Stomach smooth muscle (tissue), 2 donors: Measurements from ENCODE around the gene SGCD.

Experiments
- H3K27ac ChIP-seq: one replicate; pipeline ENCODE4 v1.7.0; 2013; ENCODE audit warnings: mild to moderate bottlenecking, low read length, inconsistent platforms
- H3K27me3 ChIP-seq, 2 donors: one replicate each; pipeline ENCODE4 v1.7.0; 2013; ENCODE audit warnings: low read length in 2 of 2; ENCODE audit not compliant: insufficient read depth in 2 of 2, control insufficient read depth in 1 of 2
- H3K36me3 ChIP-seq, 2 donors: one replicate each; pipeline ENCODE4 v1.7.0; 2013; ENCODE audit warnings: low read length in 2 of 2; ENCODE audit not compliant: control insufficient read depth in 2 of 2, insufficient read depth in 2 of 2
- H3K4me1 ChIP-seq: one replicate; pipeline ENCODE4 v1.7.0; 2013; ENCODE audit warnings: low read length; ENCODE audit not compliant: control insufficient read depth, insufficient read depth
- H3K4me3 ChIP-seq, 2 donors: one replicate each; pipeline ENCODE4 v1.7.0; 2013; ENCODE audit warnings: low read length in 2 of 2
- H3K9ac ChIP-seq, 2 donors: one replicate each; pipeline ENCODE4 v1.7.0; 2013; ENCODE audit warnings: low read length in 2 of 2, mild to moderate bottlenecking in 1 of 2
- H3K9me3 ChIP-seq, 2 donors: one replicate each; pipeline ENCODE4 v1.7.0; 2013; ENCODE audit warnings: low read length in 2 of 2; ENCODE audit not compliant: control insufficient read depth in 2 of 2
- donor health status: healthy.
- donor health status: Pancreatic carcinoma.

SGCD gene

DNA sequence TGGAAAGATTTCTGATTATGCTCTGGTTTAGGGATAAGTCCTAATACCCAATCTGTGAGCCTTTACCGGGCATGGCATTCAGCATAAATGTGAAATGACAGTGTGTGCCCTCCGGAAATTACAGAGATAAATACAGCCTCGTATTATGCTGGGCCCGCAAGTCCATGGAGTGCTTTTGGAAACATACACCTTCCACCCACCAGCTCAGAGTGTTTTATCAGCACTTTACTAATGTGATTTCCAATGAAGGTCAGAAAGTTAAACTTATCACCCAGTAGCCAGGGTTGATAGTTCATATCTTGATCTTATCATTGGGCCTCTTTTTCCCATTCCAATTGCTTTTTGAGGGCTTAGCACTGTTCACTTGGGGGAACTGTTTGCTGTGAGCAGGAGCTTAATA lies 94.8 kb downstream of the SGCD start:
- no peak overlapping the region for H3K27ac ChIP-seq

GRCh38 chr5:156423597-156423996 lies 96.6 kb downstream of the SGCD start:
- H3K36me3 ChIP-seq: no peaks in the 10 kb centered on the region
- no peaks in the 10 kb centered on the region for H3K9me3 ChIP-seq
- H3K4me1 ChIP-seq: no peaks in the 10 kb centered on the region
- H3K27me3 ChIP-seq: no peaks in the 10 kb centered on the region
- H3K4me3 ChIP-seq: no peak overlapping the region
- no peak overlapping the region for H3K9ac ChIP-seq
- no peak overlapping the region for H3K27ac ChIP-seq

More for the DNA sequence above, 94.8 kb downstream of the SGCD start:
- Histone ChIP-seq H3K4me1 (no peaks in the 10 kb centered on the region), H3K9ac (no peak overlapping the region), H3K36me3 (no peaks in the 10 kb centered on the region), H3K4me3 (no peak overlapping the region), H3K9me3 (no peaks in the 10 kb centered on the region), H3K27me3 (no peaks in the 10 kb centered on the region)

DNA sequence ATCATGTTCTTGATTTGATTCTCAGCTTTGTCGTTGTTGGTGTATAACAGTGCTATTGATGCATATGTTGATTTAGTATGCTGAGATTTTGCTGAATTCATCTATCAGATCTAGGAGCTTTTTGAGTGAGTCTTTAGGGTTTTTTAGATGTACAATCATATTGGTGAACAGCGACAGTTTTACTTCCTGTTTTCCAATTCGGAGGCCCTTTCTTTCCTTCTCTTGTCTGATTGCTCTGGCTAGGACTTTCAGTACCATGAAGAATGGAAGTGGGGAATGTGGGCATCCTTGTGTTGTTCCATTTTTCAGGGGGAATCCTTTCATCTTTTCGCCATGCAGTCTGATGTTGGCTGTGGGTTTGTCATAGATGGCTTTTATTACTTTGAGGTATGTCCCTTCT lies 100.4 kb downstream of the SGCD start:
- no peak overlapping the region for H3K27ac ChIP-seq
- H3K4me3 ChIP-seq: no peak overlapping the region
- H3K27me3 ChIP-seq: no peaks in the 10 kb centered on the region
- H3K9me3 ChIP-seq: no peaks in the 10 kb centered on the region
- no peaks in the 10 kb centered on the region for H3K36me3 ChIP-seq
- H3K4me1 ChIP-seq: peaks cover 3% of the 10 kb centered on the region
- H3K9ac ChIP-seq: no peak overlapping the region

DNA sequence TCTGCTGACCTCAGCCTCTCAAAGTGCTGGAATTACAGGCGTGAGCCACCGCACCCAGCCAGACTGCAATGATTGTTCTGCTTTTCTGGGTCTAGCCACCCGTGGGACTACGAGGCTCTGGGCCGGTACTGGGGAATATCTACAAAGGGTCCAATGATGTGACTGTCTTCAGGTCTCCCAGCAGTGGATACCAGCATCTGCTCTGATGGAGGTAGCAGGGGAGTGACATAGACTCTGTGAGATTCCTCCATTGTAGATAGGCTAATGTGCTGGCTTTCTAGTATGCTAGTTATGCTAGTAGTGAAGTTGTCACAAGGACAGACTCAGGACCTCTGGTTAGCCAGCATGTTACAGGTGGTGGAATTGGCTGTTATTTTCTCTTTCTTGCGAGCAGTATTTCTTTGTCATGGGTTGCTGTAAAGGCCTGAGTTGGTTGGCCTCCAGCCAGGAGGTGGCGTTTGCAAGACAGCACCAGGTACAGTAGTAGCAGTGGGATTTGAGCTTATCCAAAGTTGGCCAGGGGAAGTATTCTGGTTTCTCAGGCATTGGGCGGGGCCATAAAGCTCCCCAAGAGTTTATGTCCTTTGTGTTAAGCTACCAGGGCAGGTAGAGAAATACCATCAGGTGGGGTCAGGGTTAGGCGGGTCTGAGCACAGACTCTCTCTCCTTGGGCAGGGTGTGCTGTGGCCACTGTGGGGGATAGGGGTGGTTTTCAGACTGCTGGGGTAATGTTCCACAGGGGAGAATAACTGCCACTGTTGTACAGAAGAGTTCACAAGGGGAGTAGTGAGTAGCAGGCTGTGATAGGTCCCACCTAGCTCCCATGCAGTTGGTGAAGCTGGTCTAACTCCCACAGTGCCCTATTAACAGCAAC lies 105.2 kb downstream of the SGCD start:
- H3K4me1 ChIP-seq: peaks cover 3% of the 10 kb centered on the region
- H3K9me3 ChIP-seq: no peaks in the 10 kb centered on the region
- H3K9ac ChIP-seq: no peak overlapping the region
- no peak overlapping the region for H3K4me3 ChIP-seq
- no peak overlapping the region for H3K27ac ChIP-seq
- no peaks in the 10 kb centered on the region for H3K27me3 ChIP-seq
- no peaks in the 10 kb centered on the region for H3K36me3 ChIP-seq

GRCh38 chr5:156432830-156433105 lies 105.8 kb downstream of the SGCD start:
- no peak overlapping the region for H3K27ac ChIP-seq
- H3K9me3 ChIP-seq: no peaks in the 10 kb centered on the region
- H3K9ac ChIP-seq: no peak overlapping the region
- H3K4me1 ChIP-seq: peaks cover 3% of the 10 kb centered on the region
- H3K4me3 ChIP-seq: no peak overlapping the region
- H3K27me3 ChIP-seq: no peaks in the 10 kb centered on the region
- no peaks in the 10 kb centered on the region for H3K36me3 ChIP-seq

- Histone ChIP-seq H3K9me3 (no peaks in the 10 kb centered on the region), H3K9ac (no peak overlapping the region), H3K4me1 (peaks cover 3% of the 10 kb centered on the region), H3K27ac (no peak overlapping the region), H3K27me3 (no peaks in the 10 kb centered on the region), H3K36me3 (no peaks in the 10 kb centered on the region), H3K4me3 (no peak overlapping the region)
Observed at GRCh38 chr5:156434471-156434870, 107.5 kb downstream of the SGCD start.

DNA sequence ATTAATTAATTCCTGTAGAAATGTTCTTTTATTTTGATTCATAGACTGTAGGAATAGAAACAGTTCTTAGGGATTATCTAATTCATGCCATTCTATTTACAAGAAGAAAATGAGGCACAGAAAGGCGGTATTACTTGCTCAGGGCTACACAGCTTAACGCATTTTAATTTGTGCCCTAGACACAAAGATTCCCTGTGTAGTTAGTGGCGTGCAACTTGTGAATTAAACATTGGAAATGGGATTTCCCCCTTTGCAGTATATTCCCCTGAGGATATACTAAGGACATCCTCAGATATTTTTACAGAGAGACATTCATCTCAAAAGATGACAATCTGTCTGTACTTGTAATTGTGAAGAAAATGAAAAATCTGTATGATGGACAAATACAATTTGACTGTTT lies 108.1 kb downstream of the SGCD start:
- H3K36me3 ChIP-seq: no peaks in the 10 kb centered on the region
- H3K4me3 ChIP-seq: no peak overlapping the region
- H3K4me1 ChIP-seq: peaks cover 3% of the 10 kb centered on the region
- no peak overlapping the region for H3K27ac ChIP-seq
- no peaks in the 10 kb centered on the region for H3K9me3 ChIP-seq
- H3K27me3 ChIP-seq: no peaks in the 10 kb centered on the region
- H3K9ac ChIP-seq: no peak overlapping the region

GRCh38 chr5:156438076-156438475 lies 111.1 kb downstream of the SGCD start:
- Histone ChIP-seq H3K9ac (no peak overlapping the region), H3K27me3 (no peaks in the 10 kb centered on the region), H3K4me3 (no peak overlapping the region), H3K9me3 (no peaks in the 10 kb centered on the region), H3K36me3 (no peaks in the 10 kb centered on the region), H3K4me1 (no peaks in the 10 kb centered on the region), H3K27ac (no peak overlapping the region)

- Histone ChIP-seq H3K9ac (no peak overlapping the region), H3K4me3 (no peak overlapping the region), H3K27ac (no peak overlapping the region), H3K9me3 (no peaks in the 10 kb centered on the region), H3K27me3 (no peaks in the 10 kb centered on the region), H3K36me3 (no peaks in the 10 kb centered on the region), H3K4me1 (peaks cover 2% of the 10 kb centered on the region)
Observed at GRCh38 chr5:156444753-156445291, 117.9 kb downstream of the SGCD start.

DNA sequence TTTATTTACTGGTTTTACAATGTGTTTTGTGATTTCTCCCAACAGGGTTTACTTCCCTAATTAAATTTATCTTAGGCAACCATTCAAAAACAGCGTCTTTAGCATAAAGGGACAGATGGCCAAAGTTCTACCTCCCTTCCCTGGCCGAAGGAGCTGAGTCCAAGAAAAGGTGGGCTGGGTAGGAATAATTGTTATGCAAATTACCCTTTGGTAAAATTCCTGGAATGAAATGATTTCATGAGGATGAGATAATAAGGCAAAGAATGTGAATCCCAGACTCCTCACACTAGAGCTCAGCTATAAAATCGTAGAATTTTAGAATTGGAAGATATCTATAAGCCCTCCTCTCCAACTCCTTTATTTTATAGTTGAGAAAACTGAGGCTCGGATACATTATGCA lies 119.6 kb downstream of the SGCD start:
- Histone ChIP-seq H3K27ac (no peak overlapping the region), H3K9me3 (no peaks in the 10 kb centered on the region), H3K4me3 (no peak overlapping the region), H3K36me3 (no peaks in the 10 kb centered on the region), H3K27me3 (no peaks in the 10 kb centered on the region), H3K9ac (no peak overlapping the region), H3K4me1 (peaks cover 2% of the 10 kb centered on the region)

DNA sequence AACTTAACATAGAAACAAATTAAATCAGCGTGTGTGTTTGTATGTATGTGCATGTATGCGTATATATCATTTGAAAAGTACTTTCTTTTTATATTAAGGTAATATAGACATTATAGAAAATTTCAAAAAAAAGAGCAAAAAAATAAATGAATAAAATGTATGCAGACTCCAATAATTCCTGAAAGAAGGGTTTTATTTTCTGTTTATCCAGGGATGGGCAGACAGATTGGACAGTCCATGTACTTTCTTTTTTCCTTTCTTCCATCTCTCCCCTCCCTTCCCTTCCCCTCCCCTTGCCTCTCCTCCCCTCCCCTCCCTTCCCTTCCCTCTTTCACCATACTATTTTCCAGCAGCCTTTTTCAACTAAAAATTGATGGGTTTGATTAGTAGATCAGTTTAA lies 123.8 kb downstream of the SGCD start:
- Histone ChIP-seq H3K36me3 (no peaks in the 10 kb centered on the region), H3K9me3 (no peaks in the 10 kb centered on the region), H3K9ac (no peak overlapping the region), H3K27me3 (no peaks in the 10 kb centered on the region), H3K4me3 (no peak overlapping the region), H3K27ac (no peak overlapping the region), H3K4me1 (peaks cover 2% of the 10 kb centered on the region)
